ENCODE data around the gene MICAL2.

Gene MICAL2

DNA sequence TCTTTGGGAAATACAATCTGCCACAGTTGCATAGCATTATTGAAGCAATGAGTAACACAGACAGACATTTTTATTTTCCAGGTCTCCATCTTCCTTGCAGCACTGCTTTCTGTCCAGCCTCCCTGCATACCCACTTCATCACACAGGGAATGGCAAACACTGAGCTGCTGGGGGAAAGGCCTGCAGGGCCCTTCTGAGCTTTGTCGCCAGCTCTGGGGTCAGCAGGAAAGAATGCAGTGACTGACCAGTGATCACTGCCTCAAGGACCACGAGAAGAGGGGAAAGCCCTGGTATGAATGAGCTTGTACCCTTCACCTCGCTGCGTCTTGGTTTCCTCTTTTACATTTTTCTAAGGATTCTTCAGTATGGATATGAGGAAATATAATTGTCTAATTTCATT is 21.3 kb upstream of the MICAL2 start:
- no peak for TF ChIP-seq EP300 (IDR thresholded peaks at IDR 0.05; ENCODE audit: borderline replicate concordance)
- TF ChIP-seq ZBTB7A (IDR thresholded peaks at IDR 0.05; ENCODE audit: low read depth) = no peak
- TF ChIP-seq TEAD4 (IDR thresholded peaks at IDR 0.05) = no peak
- no peak for TF ChIP-seq RAD21 (IDR thresholded peaks at IDR 0.05; ENCODE audit: low read depth)
- TF ChIP-seq CREB1 (IDR thresholded peaks at IDR 0.05; ENCODE audit: low read depth) = no peak
- no peak for TF ChIP-seq EGR1 (IDR thresholded peaks at IDR 0.05)
- TF ChIP-seq TCF12 (IDR thresholded peaks at IDR 0.05; ENCODE audit: low read depth) = no peak
- no peak for TF ChIP-seq CEBPB (IDR thresholded peaks at IDR 0.05)
- no peak for TF ChIP-seq REST (IDR thresholded peaks at IDR 0.05; ENCODE audit: low read depth)
- TF ChIP-seq, protein P1, sequence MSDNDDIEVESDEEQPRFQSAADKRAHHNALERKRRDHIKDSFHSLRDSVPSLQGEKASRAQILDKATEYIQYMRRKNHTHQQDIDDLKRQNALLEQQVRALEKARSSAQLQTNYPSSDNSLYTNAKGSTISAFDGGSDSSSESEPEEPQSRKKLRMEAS (IDR thresholded peaks at IDR 0.05) = no peak
- no peak for TF ChIP-seq TAF1 (IDR thresholded peaks at IDR 0.05; ENCODE audit: low read depth)
- no peak for TF ChIP-seq NFIC (IDR thresholded peaks at IDR 0.05)
- no peak for TF ChIP-seq YY1 (IDR thresholded peaks at IDR 0.05; ENCODE audit: low read depth)
- no peak for TF ChIP-seq FOXM1 (IDR thresholded peaks at IDR 0.05; ENCODE audit: borderline replicate concordance, low read depth)
- TF ChIP-seq USF1 (IDR thresholded peaks at IDR 0.05) = no peak

DNA sequence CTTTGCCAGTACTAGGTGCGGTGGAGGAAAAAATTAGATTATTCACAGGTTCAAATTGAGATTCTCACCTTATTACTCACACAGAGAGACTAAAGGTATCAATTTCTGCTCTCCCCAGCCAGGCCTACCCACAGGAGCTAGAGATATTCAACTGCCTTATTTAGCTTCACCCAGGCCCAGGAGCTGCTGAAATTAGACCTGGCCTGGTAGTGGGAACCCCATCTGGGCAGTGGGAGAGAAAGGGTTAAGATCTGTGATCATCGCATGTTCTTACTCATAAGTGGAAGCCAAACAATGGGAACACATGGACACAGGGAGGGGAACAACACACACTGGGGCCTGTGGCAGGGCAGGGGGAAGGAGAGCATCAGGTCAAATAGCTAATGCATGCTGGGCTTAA is 20.9 kb upstream of the MICAL2 start:
- TF ChIP-seq CREB1 (IDR thresholded peaks at IDR 0.05; ENCODE audit: low read depth) (no peak), EP300 (IDR thresholded peaks at IDR 0.05; ENCODE audit: borderline replicate concordance) (no peak), RAD21 (IDR thresholded peaks at IDR 0.05; ENCODE audit: low read depth) (no peak), EGR1 (IDR thresholded peaks at IDR 0.05) (no peak), USF1 (IDR thresholded peaks at IDR 0.05) (no peak), CEBPB (IDR thresholded peaks at IDR 0.05) (no peak), TEAD4 (IDR thresholded peaks at IDR 0.05) (no peak)
- TF ChIP-seq, protein P1 (IDR thresholded peaks at IDR 0.05) = no peak

DNA sequence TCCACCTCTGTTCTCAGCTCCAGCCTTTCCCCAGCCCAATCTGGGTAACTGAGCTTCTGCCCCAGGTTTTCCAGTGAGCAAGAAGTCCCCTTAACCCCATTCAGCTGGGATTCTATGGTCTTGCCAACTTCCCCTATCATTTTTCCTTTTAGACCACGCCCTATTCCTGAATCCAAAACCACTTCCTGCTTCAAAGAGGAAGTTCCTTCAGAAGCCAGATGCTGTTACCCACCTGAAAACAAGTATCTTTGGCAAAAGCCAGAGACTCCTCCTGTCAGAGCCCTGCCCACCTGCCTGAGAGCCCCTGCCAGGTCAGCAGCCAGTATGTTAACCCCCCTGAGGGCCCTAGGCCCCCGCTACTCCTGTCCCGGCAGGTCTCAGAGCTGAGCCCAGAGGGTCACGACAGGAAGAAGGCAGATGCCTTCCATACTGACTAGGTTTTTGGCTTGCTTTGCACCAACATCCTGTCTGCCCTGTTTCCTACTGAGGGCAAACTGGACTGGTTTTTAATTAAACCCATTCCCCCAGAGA is 20.3 kb upstream of the MICAL2 start:
- TF ChIP-seq EGR1 (IDR thresholded peaks at IDR 0.05) (no peak), TEAD4 (IDR thresholded peaks at IDR 0.05) (peak; percentile 74), ZBTB7A (IDR thresholded peaks at IDR 0.05; ENCODE audit: low read depth) (0 out of 2 replicates have a peak, but pooled peaks have one; percentile 62), NFIC (IDR thresholded peaks at IDR 0.05) (peak; percentile 77), EP300 (IDR thresholded peaks at IDR 0.05; ENCODE audit: borderline replicate concordance) (peak; percentile 83; the same call in 1 of the 2 replicates), CEBPB (IDR thresholded peaks at IDR 0.05) (no peak), REST (IDR thresholded peaks at IDR 0.05; ENCODE audit: low read depth) (no peak), TCF12 (IDR thresholded peaks at IDR 0.05; ENCODE audit: low read depth) (peak; percentile 90), USF1 (IDR thresholded peaks at IDR 0.05) (no peak), TAF1 (IDR thresholded peaks at IDR 0.05; ENCODE audit: low read depth) (no peak), FOXM1 (IDR thresholded peaks at IDR 0.05; ENCODE audit: borderline replicate concordance, low read depth) (peak; percentile 67; the same call in 1 of the 2 replicates), RAD21 (IDR thresholded peaks at IDR 0.05; ENCODE audit: low read depth) (no peak), CREB1 (IDR thresholded peaks at IDR 0.05; ENCODE audit: low read depth) (no peak), YY1 (IDR thresholded peaks at IDR 0.05; ENCODE audit: low read depth) (no peak)
- TF ChIP-seq, protein P1 (IDR thresholded peaks at IDR 0.05) = no peak

DNA sequence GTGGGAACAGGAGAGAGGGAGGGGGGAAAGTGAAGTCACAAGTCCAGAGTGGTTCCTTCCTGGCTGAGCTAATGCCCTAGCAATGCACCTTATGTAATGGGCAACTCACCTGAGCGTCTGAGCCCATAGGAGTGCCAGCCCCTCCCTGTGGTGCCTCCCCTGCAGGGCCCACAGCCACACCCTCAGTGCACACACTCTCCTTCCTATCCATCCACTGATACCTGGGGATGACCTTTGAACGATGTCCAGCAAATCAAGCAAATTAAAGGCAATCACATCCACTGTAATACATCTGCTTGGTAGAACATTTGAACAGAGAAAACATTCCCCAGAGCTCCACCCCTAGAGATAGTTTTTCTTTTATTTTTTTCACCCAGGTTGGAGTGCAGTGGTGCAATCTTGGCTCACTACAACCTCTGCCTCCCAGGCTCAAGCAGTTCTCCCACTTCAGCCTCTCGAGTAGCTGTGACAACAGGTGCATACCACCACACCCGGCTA is 19.6 kb upstream of the MICAL2 start:
- TF ChIP-seq EGR1 (IDR thresholded peaks at IDR 0.05) (no peak), ZBTB7A (IDR thresholded peaks at IDR 0.05; ENCODE audit: low read depth) (no peak), CEBPB (IDR thresholded peaks at IDR 0.05) (peak; percentile 80), USF1 (IDR thresholded peaks at IDR 0.05) (peak; percentile 49; the same call in 1 of the 2 replicates), FOXM1 (IDR thresholded peaks at IDR 0.05; ENCODE audit: borderline replicate concordance, low read depth) (peak; percentile 80), TEAD4 (IDR thresholded peaks at IDR 0.05) (peak; percentile 98), NFIC (IDR thresholded peaks at IDR 0.05) (peak; percentile 62), RAD21 (IDR thresholded peaks at IDR 0.05; ENCODE audit: low read depth) (0 out of 2 replicates have a peak, but pooled peaks have one; percentile 30), TCF12 (IDR thresholded peaks at IDR 0.05; ENCODE audit: low read depth) (peak; percentile 91), EP300 (IDR thresholded peaks at IDR 0.05; ENCODE audit: borderline replicate concordance) (peak; percentile 92)
- TF ChIP-seq, protein P1 (IDR thresholded peaks at IDR 0.05) = peak; percentile 36; the same call in 1 of the 2 replicates

Measured in Ishikawa (cell line).